GDM1 (cell line): Measurements from ENCODE around the gene SEPTIN2.
A peak's percentile ranks its signal among the peaks of the same experiment; 100 is the strongest.
"Not testable (repeated sequence)": the region's sequence is repeated elsewhere in the genome, so short reads cannot be mapped to it uniquely, and the experiment has no call there.

ENCODE experiments used
- DNase-seq: peaks from one replicate; lab custom pipeline; 2025; lab: John Stamatoyannopoulos, UW

Gene SEPTIN2

GRCh38 chr2:241315879-241316631, at the start of gene SEPTIN2:
TSS of gene SEPTIN2 (plus strand) at chr2:241315925. CDS start at chr2:241324233, 8,308 bp downstream.
- DNase-seq = peak; percentile 78

- DNase-seq = no peak
Measured at GRCh38 chr2:241267249-241268067, 48.3 kb upstream of the SEPTIN2 start.

GRCh38 chr2:241268306-241268705, 47.4 kb upstream of the SEPTIN2 start:
- no peak for DNase-seq

GRCh38 chr2:241268716-241269445, 46.8 kb upstream of the SEPTIN2 start:
- DNase-seq = no peak

- no peak for DNase-seq
Measured at GRCh38 chr2:241269707-241270520, 45.8 kb upstream of the SEPTIN2 start.

- no peak for DNase-seq
Measured at GRCh38 chr2:241270531-241270930, 45.2 kb upstream of the SEPTIN2 start.

- DNase-seq = peak; percentile 37
Measured at GRCh38 chr2:241271706-241272302, 43.9 kb upstream of the SEPTIN2 start.

GRCh38 chr2:241272303-241273209, 43.2 kb upstream of the SEPTIN2 start:
- peak; percentile 34 for DNase-seq

GRCh38 chr2:241273210-241274020, 42.3 kb upstream of the SEPTIN2 start:
- DNase-seq = no peak

- DNase-seq = no peak
Measured at GRCh38 chr2:241274127-241274526, 41.6 kb upstream of the SEPTIN2 start.

- DNase-seq = no peak
Measured at GRCh38 chr2:241275504-241275903, 40.2 kb upstream of the SEPTIN2 start.

GRCh38 chr2:241275910-241276309, 39.8 kb upstream of the SEPTIN2 start:
- no peak for DNase-seq

- DNase-seq = not testable (repeated sequence)
Measured at GRCh38 chr2:241278306-241278705, 37.4 kb upstream of the SEPTIN2 start.

GRCh38 chr2:241279413-241279812, 36.3 kb upstream of the SEPTIN2 start:
- DNase-seq = no peak

GRCh38 chr2:241279828-241280227, 35.9 kb upstream of the SEPTIN2 start:
- no peak for DNase-seq

- DNase-seq = no peak
Measured at GRCh38 chr2:241280291-241280690, 35.4 kb upstream of the SEPTIN2 start.

GRCh38 chr2:241282555-241282954, 33.2 kb upstream of the SEPTIN2 start:
- no peak for DNase-seq

- DNase-seq = no peak
Measured at GRCh38 chr2:241285596-241285995, 30.1 kb upstream of the SEPTIN2 start.
